Measurements from ENCODE around the gene C16orf92. TPM values are rescaled to one million over a fixed set of nuclear protein-coding genes. Genes with fewer than 3 reads are reported as not detected.

Gene C16orf92
- total RNA-seq, 1 donor from 2014 or later: not detected

DNA sequence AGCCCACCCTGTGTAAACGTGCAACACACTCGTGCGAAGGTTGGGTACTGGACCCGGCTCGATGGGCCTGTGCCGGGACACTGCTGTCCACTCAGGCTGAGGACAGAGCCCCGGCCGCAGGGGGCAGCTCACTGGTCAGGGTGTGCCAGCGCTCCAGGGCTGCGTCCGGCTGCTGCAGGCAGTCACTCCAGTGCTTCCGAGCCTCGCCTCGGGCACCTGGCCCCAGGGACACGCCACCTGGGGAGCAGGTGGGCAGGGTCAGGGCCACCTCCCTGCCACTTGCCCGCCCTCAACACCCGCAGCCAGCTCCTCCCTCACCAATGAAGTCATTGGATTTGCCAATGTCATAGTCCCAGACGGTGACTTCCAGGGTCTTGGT lies 16.9 kb upstream of the C16orf92 start:
- no peak for DNase-seq (ENCODE audit: low read depth)
- peaks cover 21% of the 10 kb centered on the region for H3K27me3 ChIP-seq (ENCODE audit: control insufficient read depth, insufficient read depth, low read length)
- H3K36me3 ChIP-seq (ENCODE audit: control insufficient read depth, insufficient read depth, low read length): peaks cover 1% of the 10 kb centered on the region
- no peak overlapping the region for H3K4me3 ChIP-seq (ENCODE audit: low read depth, low read length)
- TF ChIP-seq, protein P1, sequence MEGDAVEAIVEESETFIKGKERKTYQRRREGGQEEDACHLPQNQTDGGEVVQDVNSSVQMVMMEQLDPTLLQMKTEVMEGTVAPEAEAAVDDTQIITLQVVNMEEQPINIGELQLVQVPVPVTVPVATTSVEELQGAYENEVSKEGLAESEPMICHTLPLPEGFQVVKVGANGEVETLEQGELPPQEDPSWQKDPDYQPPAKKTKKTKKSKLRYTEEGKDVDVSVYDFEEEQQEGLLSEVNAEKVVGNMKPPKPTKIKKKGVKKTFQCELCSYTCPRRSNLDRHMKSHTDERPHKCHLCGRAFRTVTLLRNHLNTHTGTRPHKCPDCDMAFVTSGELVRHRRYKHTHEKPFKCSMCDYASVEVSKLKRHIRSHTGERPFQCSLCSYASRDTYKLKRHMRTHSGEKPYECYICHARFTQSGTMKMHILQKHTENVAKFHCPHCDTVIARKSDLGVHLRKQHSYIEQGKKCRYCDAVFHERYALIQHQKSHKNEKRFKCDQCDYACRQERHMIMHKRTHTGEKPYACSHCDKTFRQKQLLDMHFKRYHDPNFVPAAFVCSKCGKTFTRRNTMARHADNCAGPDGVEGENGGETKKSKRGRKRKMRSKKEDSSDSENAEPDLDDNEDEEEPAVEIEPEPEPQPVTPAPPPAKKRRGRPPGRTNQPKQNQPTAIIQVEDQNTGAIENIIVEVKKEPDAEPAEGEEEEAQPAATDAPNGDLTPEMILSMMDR (IDR thresholded peaks at IDR 0.05; ENCODE audit: insufficient read depth, low read length, poor library complexity, severe bottlenecking): no peak

DNA sequence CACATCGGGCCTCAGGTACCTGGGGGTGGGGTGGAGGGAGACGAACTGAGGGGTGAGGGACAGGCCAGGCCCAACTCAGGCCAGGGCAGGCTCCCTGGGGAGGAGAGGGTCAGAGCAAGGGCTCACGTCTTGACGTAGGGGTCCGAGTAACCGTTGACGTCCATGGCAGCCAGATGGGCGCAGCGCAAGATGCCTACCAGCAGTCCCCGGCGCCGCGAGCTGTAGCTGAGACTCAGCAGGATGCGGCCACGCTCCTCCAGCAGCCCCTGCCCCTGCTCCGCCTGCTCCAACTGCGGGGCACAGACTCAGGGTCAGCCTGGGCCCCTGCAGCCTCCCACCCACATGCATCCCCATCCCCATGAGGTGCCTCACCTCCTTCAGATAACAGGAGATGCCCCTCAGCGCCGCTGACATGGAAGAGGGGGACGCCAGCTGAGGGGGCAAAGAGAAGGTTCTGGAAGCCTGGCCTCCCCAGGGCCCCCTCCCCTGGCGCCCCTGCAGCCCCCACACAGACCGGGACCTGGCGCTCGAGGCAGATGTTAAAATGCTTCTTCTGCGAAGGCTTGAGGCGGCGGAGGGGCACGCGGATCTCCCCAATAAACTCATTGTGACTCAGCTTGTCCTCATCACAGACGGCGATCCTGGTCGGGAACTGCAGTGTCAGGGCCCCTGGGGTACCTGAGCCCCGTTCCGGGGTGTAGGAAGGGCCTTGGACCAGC lies 16.2 kb upstream of the C16orf92 start:
- H3K4me3 ChIP-seq (ENCODE audit: low read depth, low read length): no peak overlapping the region
- TF ChIP-seq, protein P1 (IDR thresholded peaks at IDR 0.05; ENCODE audit: insufficient read depth, low read length, poor library complexity, severe bottlenecking): no peak
- peaks cover 28% of the 10 kb centered on the region for H3K27me3 ChIP-seq (ENCODE audit: control insufficient read depth, insufficient read depth, low read length)
- no peak for DNase-seq (ENCODE audit: low read depth)
- peaks cover 1% of the 10 kb centered on the region for H3K36me3 ChIP-seq (ENCODE audit: control insufficient read depth, insufficient read depth, low read length)

DNA sequence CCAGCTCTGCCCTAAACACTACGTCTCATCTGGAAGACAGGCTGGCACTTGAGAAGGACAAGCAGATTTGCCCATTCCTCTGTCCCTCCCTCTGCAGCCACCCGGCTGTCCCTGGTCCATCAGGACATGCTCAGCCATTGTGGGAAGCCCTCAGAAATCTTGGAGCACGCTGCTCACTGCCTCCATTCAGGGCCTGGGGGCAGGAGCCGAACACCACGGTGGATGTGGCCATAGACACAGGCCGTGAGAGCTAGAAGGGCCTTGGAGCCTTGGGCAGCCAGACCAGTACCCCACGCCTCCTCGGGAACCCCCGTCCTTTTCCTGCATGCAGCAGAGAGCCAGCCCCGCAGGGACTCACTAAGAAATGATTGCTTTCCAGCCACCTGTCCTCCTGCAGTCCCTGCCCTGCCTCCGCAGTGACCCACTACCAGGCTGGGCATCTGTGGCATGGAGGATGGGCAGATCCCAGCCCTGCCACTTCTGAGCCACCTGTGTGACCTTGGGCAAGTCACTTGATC lies 15.6 kb upstream of the C16orf92 start:
- Histone ChIP-seq H3K4me3 (ENCODE audit: low read depth, low read length) (no peak overlapping the region), H3K36me3 (ENCODE audit: control insufficient read depth, insufficient read depth, low read length) (peaks cover 1% of the 10 kb centered on the region), H3K27me3 (ENCODE audit: control insufficient read depth, insufficient read depth, low read length) (peaks cover 32% of the 10 kb centered on the region)
- TF ChIP-seq, protein P1 (IDR thresholded peaks at IDR 0.05; ENCODE audit: insufficient read depth, low read length, poor library complexity, severe bottlenecking): no peak
- DNase-seq (ENCODE audit: low read depth): no peak

DNA sequence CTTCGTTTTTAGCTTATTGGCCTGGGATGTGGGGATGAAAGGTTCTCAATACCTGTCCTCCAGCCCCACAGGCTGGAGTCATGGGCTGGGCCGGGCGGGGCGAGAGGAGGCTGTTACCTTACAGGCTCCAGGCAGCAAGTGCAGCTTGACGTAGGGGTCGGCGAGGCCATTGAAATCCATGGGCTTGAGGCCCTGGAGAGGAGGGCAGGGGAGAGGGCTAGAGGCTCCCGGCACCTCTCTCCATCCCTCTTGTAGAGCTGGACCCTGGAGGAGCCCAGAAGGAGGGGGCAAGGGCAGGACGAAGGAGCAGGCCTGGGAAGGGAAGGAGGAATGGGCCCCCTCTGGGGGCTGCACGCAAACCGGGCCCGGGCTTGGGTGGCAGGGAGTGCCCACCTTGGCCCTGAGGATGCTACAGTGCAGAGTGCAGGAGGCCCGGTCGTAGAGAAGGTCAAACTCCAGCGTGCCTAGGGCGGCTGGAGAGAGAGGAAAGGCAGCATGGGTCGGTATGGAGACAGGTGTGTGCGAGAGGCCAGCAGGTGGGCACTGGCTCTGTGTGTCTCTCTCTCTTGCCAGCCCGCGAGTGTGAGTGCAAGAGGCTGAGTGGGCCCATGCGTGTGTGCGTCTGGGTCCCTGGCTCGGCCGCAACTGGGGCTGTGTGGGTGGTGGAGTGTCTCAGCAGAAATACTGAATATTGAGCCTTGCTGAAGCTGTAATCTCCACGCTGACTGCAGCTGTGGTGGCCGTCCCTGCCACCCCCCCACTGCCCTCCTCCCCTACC lies 13.7 kb upstream of the C16orf92 start:
- Histone ChIP-seq H3K36me3 (ENCODE audit: control insufficient read depth, insufficient read depth, low read length) (no peaks in the 10 kb centered on the region), H3K4me3 (ENCODE audit: low read depth, low read length) (no peak overlapping the region), H3K27me3 (ENCODE audit: control insufficient read depth, insufficient read depth, low read length) (peaks cover 32% of the 10 kb centered on the region)
- TF ChIP-seq, protein P1 (IDR thresholded peaks at IDR 0.05; ENCODE audit: insufficient read depth, low read length, poor library complexity, severe bottlenecking): no peak
- DNase-seq (ENCODE audit: low read depth): no peak

DNA sequence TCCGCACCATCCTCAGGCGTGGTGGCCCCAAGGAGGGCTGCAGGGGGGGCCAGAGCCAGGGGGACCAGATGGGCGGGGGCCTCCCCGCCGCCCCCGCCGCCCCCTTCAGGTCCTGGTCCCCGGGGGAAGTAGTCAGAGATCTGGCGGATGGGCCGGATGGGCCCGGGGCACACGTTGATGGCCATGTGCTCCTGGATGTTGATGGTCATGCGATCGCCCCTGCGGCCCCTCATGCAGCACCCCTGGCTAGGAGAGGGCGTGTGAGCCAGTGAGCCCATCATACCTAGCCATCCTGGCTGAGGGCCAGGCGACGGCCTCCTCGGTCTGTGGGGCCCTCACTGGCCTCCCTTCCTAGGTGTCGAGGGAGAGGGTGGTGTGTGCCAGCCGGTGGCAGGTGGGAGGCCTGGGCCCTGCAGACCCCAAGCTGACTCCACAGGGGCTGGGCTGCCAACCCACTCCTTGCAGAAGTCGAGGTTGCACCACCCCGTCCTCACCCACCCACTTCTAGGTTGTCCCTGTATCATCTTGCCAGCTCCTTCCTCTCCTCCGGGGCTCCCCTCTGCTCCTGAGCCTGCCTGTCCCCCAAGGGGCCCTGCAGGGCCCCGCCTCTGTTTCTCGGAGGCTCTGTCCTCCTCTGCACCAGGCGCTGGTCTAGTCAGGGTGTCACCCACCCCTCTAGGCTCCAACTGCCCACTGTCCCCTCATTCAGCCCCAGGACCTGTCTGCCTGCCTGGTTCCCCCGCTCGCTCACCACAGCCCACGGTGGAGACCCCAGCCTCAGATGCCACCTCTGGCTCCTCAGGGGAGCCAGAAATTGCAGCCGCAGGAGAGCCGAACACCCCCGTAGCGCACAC lies 12.8 kb upstream of the C16orf92 start:
- TF ChIP-seq, protein P1 (IDR thresholded peaks at IDR 0.05; ENCODE audit: insufficient read depth, low read length, poor library complexity, severe bottlenecking): no peak
- Histone ChIP-seq H3K27me3 (ENCODE audit: control insufficient read depth, insufficient read depth, low read length) (peaks cover 32% of the 10 kb centered on the region), H3K36me3 (ENCODE audit: control insufficient read depth, insufficient read depth, low read length) (no peaks in the 10 kb centered on the region), H3K4me3 (ENCODE audit: low read depth, low read length) (peak overlapping the region; percentile 8)
- no peak for DNase-seq (ENCODE audit: low read depth)
